Breast epithelium (tissue), 3 donors: ENCODE results near the gene TRPM7.
"Not testable (repeated sequence)": the region's sequence is repeated elsewhere in the genome, so short reads cannot be mapped to it uniquely, and the experiment has no call there.

Source experiments
- POLR2AphosphoS5 ChIP-seq, 3 donors: sonication (generic); formaldehyde crosslinking; IDR thresholded peaks; one replicate each; pipeline ENCODE4 v1.6.1; 2017; ENCODE audit warnings: antibody characterized with exemption in 3 of 3
- TF ChIP-seq, protein P1 (sequence below), 3 donors: fragments of 450-650 bp; IDR thresholded peaks; one replicate each; pipeline ENCODE4 v1.5.1; 2016 to 2017; ENCODE audit warnings: antibody characterized with exemption in 3 of 3, mild to moderate bottlenecking in 3 of 3, moderate library complexity in 3 of 3

DNA sequence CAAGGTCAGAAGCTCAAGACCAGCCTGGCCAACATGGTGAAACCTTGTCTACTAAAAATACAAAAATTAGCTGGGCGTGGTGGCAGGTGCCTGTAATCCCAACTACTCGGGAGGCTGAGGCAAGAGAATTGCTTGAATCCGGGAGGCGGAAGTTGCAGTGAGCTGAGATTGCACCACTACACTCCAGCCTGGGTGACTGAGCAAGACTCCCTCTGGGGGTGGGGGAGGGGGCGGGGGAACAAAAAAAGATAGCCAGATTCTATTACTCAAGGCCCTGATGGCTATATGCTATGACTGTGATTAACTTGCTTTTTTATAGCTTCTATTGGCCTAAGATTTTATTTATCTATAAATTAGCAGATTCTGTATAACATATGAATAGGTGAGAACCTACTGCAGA lies 112.8 kb downstream of the TRPM7 start:
- TF ChIP-seq POLR2AphosphoS5 (IDR thresholded peaks at IDR 0.05): not testable (repeated sequence)
- TF ChIP-seq, protein P1, sequence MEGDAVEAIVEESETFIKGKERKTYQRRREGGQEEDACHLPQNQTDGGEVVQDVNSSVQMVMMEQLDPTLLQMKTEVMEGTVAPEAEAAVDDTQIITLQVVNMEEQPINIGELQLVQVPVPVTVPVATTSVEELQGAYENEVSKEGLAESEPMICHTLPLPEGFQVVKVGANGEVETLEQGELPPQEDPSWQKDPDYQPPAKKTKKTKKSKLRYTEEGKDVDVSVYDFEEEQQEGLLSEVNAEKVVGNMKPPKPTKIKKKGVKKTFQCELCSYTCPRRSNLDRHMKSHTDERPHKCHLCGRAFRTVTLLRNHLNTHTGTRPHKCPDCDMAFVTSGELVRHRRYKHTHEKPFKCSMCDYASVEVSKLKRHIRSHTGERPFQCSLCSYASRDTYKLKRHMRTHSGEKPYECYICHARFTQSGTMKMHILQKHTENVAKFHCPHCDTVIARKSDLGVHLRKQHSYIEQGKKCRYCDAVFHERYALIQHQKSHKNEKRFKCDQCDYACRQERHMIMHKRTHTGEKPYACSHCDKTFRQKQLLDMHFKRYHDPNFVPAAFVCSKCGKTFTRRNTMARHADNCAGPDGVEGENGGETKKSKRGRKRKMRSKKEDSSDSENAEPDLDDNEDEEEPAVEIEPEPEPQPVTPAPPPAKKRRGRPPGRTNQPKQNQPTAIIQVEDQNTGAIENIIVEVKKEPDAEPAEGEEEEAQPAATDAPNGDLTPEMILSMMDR (IDR thresholded peaks at IDR 0.05): not testable (repeated sequence)
